Trophoblast cell (in vitro differentiated cells and primary cell): Measurements from ENCODE around the gene NHSL2.
A peak's percentile ranks its signal among the peaks of the same experiment; 100 is the strongest.

ENCODE experiments used
- DNase-seq, 2 donors: peaks; one replicate each; pipeline ENCODE4 v3.0.0-alpha.2; 2016
- H2AFZ ChIP-seq: 2 replicates; pipeline ENCODE4 v1.6.1; 2013; ENCODE audit warnings: low read length, moderate library complexity, mild to moderate bottlenecking; ENCODE audit not compliant: insufficient read depth, poor library complexity
- H2AK5ac ChIP-seq: 2 replicates; pipeline ENCODE4 v1.6.1; 2013; ENCODE audit warnings: mild to moderate bottlenecking, low read length
- H2BK120ac ChIP-seq: 2 replicates; pipeline ENCODE4 v1.6.1; 2013; ENCODE audit warnings: low read length, mild to moderate bottlenecking, moderate library complexity; ENCODE audit not compliant: insufficient read depth, poor library complexity
- H2BK12ac ChIP-seq: 2 replicates; pipeline ENCODE4 v1.6.1; 2013; ENCODE audit warnings: mild to moderate bottlenecking, low read length, moderate library complexity
- H2BK5ac ChIP-seq: 2 replicates; pipeline ENCODE4 v1.6.1; 2013; ENCODE audit warnings: low read length, low read depth, moderate library complexity, mild to moderate bottlenecking; ENCODE audit not compliant: poor library complexity
- H3K14ac ChIP-seq: 2 replicates; pipeline ENCODE4 v1.6.1; 2013; ENCODE audit warnings: mild to moderate bottlenecking, low read length
- H3K18ac ChIP-seq: 2 replicates; pipeline ENCODE4 v1.6.1; 2013; ENCODE audit warnings: mild to moderate bottlenecking, low read length
- H3K23ac ChIP-seq: 2 replicates; pipeline ENCODE4 v1.6.1; 2013; ENCODE audit warnings: low read length
- H3K27ac ChIP-seq: 2 replicates; pipeline ENCODE4 v1.5.1; 2013; ENCODE audit warnings: low read depth, mild to moderate bottlenecking, inconsistent platforms, low read length, moderate library complexity
- H3K27me3 ChIP-seq: 2 replicates; pipeline ENCODE4 v1.6.1; 2013; ENCODE audit warnings: inconsistent platforms, mild to moderate bottlenecking, low read length, moderate library complexity; ENCODE audit not compliant: insufficient read depth
- H3K36me3 ChIP-seq, 2 experiments: 1 replicate in 1 of 2; 2 replicates in 1 of 2; pipeline ENCODE4 v1.6.1; 2013; ENCODE audit warnings: low read length in 2 of 2, mild to moderate bottlenecking in 2 of 2, moderate library complexity in 1 of 2; ENCODE audit not compliant: insufficient read depth in 2 of 2, control insufficient read depth in 1 of 2
- H3K4ac ChIP-seq: 2 replicates; pipeline ENCODE4 v1.6.1; 2013; ENCODE audit warnings: low read depth, mild to moderate bottlenecking, low read length, moderate library complexity
- H3K4me1 ChIP-seq, 2 experiments: 1 replicate in 1 of 2; 2 replicates in 1 of 2; pipeline ENCODE4 v1.6.1; 2013; ENCODE audit warnings: low read length in 2 of 2, mild to moderate bottlenecking in 2 of 2, moderate library complexity in 1 of 2; ENCODE audit not compliant: insufficient read depth in 2 of 2, control insufficient read depth in 1 of 2
- H3K4me2 ChIP-seq: 2 replicates; pipeline ENCODE4 v1.6.1; 2013; ENCODE audit warnings: inconsistent platforms, mild to moderate bottlenecking, low read length, moderate library complexity
- H3K4me3 ChIP-seq: 2 replicates; pipeline ENCODE4 v1.5.1; 2013; ENCODE audit warnings: mild to moderate bottlenecking, low read depth, low read length, inconsistent platforms
- H3K79me1 ChIP-seq: one replicate; pipeline ENCODE4 v1.6.1; 2013; ENCODE audit warnings: low read length
- H3K79me2 ChIP-seq: 2 replicates; pipeline ENCODE4 v1.6.1; 2013; ENCODE audit warnings: low read length, mild to moderate bottlenecking; ENCODE audit not compliant: control insufficient read depth, insufficient read depth, poor library complexity
- H3K9ac ChIP-seq: 2 replicates; pipeline ENCODE4 v1.6.1; 2013; ENCODE audit warnings: mild to moderate bottlenecking, low read length
- H3K9me3 ChIP-seq: 2 replicates; pipeline ENCODE4 v1.6.1; 2013; ENCODE audit warnings: low read depth, mild to moderate bottlenecking, control low read depth, inconsistent platforms, low read length; ENCODE audit not compliant: insufficient read depth
- H4K12ac ChIP-seq: 2 replicates; pipeline ENCODE4 v1.6.1; 2013; ENCODE audit warnings: low read depth, mild to moderate bottlenecking, low read length, moderate library complexity
- H4K8ac ChIP-seq: 2 replicates; pipeline ENCODE4 v1.6.1; 2013; ENCODE audit warnings: low read depth, mild to moderate bottlenecking, low read length, moderate library complexity
- H4K91ac ChIP-seq: one replicate; pipeline ENCODE4 v1.6.1; 2013; ENCODE audit warnings: low read depth, mild to moderate bottlenecking, low read length, moderate library complexity
- WGBS: extraction: QIAGEN DNeasy Blood & Tissue Kit; methylation state at CpG from one replicate; pipeline ENCODE4 v1.1.7; 2013; ENCODE audit warnings: missing lambda C conversion rate; ENCODE audit not compliant: insufficient read length, insufficient coverage; ENCODE audit errors: extremely low coverage; 5-methylcytosine and 5-hydroxymethylcytosine counted together

Gene NHSL2

GRCh38 chrX:72060196-72060920 lies 149.7 kb downstream of the NHSL2 start:
- no peak overlapping the region for H3K27ac ChIP-seq
- H3K14ac ChIP-seq: no peak overlapping the region
- no peak overlapping the region for H3K9ac ChIP-seq
- no peak for DNase-seq
- H2AK5ac ChIP-seq: no peak overlapping the region
- no peak overlapping the region for H4K12ac ChIP-seq
- no peaks in the 10 kb centered on the region for H3K79me1 ChIP-seq
- no peaks in the 10 kb centered on the region for H3K79me2 ChIP-seq
- no peak overlapping the region for H2BK120ac ChIP-seq
- no peak overlapping the region for H3K4ac ChIP-seq
- no peak overlapping the region for H3K23ac ChIP-seq
- no peak overlapping the region for H4K8ac ChIP-seq
- H4K91ac ChIP-seq: no peak overlapping the region
- H3K36me3 ChIP-seq: no peaks in the 10 kb centered on the region
- WGBS: no CpG with 5 or more reads among the region's 8 CpGs
- no peak overlapping the region for H3K4me3 ChIP-seq
- no peak overlapping the region for H2BK5ac ChIP-seq
- H3K9me3 ChIP-seq: no peaks in the 10 kb centered on the region
- H3K4me2 ChIP-seq: no peak overlapping the region
- H3K4me1 ChIP-seq: no peaks in the 10 kb centered on the region
- H3K18ac ChIP-seq: no peak overlapping the region
- no peaks in the 10 kb centered on the region for H3K27me3 ChIP-seq
- H2AFZ ChIP-seq: no peak overlapping the region
- no peak overlapping the region for H2BK12ac ChIP-seq

- Histone ChIP-seq H2BK5ac (no peak overlapping the region), H3K4me2 (no peak overlapping the region), H3K79me2 (no peaks in the 10 kb centered on the region), H3K9me3 (no peaks in the 10 kb centered on the region), H3K9ac (no peak overlapping the region), H3K23ac (no peak overlapping the region), H3K79me1 (no peaks in the 10 kb centered on the region), H3K4me1 (no peaks in the 10 kb centered on the region), H4K91ac (no peak overlapping the region), H2AFZ (no peak overlapping the region), H3K4me3 (no peak overlapping the region), H3K14ac (no peak overlapping the region), H3K27me3 (no peaks in the 10 kb centered on the region), H2AK5ac (no peak overlapping the region), H2BK12ac (no peak overlapping the region), H3K36me3 (no peaks in the 10 kb centered on the region), H4K12ac (no peak overlapping the region), H2BK120ac (no peak overlapping the region), H4K8ac (no peak overlapping the region), H3K27ac (no peak overlapping the region), H3K18ac (no peak overlapping the region), H3K4ac (no peak overlapping the region)
- WGBS: no CpG with 5 or more reads among the region's 5 CpGs
- DNase-seq: no peak
These were observed 150.4 kb downstream of the NHSL2 start for GRCh38 chrX:72060921-72061490.

- WGBS: no CpG with 5 or more reads among the region's 6 CpGs
- Histone ChIP-seq H2AFZ (no peak overlapping the region), H3K4me2 (no peak overlapping the region), H2AK5ac (no peak overlapping the region), H3K23ac (no peak overlapping the region), H3K18ac (no peak overlapping the region), H3K4me1 (no peaks in the 10 kb centered on the region), H3K79me2 (no peaks in the 10 kb centered on the region), H3K4ac (no peak overlapping the region), H3K14ac (no peak overlapping the region), H4K12ac (no peak overlapping the region), H3K9me3 (no peaks in the 10 kb centered on the region), H4K8ac (no peak overlapping the region), H2BK5ac (no peak overlapping the region), H3K79me1 (no peaks in the 10 kb centered on the region), H2BK12ac (no peak overlapping the region), H3K9ac (no peak overlapping the region), H3K4me3 (no peak overlapping the region), H3K36me3 (no peaks in the 10 kb centered on the region), H3K27ac (no peak overlapping the region), H4K91ac (no peak overlapping the region), H2BK120ac (no peak overlapping the region), H3K27me3 (no peaks in the 10 kb centered on the region)
- no peak for DNase-seq
These were observed 152.3 kb downstream of the NHSL2 start for GRCh38 chrX:72062916-72063315.

- H4K91ac ChIP-seq: no peak overlapping the region
These were observed 158.9 kb downstream of the NHSL2 start for GRCh38 chrX:72069350-72070160.

More at GRCh38 chrX:72069350-72070160, 158.9 kb downstream of the NHSL2 start:
- H3K14ac ChIP-seq: no peak overlapping the region
- no peak overlapping the region for H4K8ac ChIP-seq
- peaks cover 4% of the 10 kb centered on the region for H3K79me1 ChIP-seq
- H3K23ac ChIP-seq: no peak overlapping the region
- H4K12ac ChIP-seq: no peak overlapping the region
- no peak overlapping the region for H2BK12ac ChIP-seq
- no peaks in the 10 kb centered on the region for H3K36me3 ChIP-seq
- H3K4me2 ChIP-seq: no peak overlapping the region
- H2BK120ac ChIP-seq: peak overlapping the region; percentile 19
- H2AK5ac ChIP-seq: no peak overlapping the region
- no peak overlapping the region for H3K18ac ChIP-seq
- peaks cover 12% of the 10 kb centered on the region in 2 experiments for H3K4me1 ChIP-seq
- DNase-seq: no peak
- H3K79me2 ChIP-seq: no peaks in the 10 kb centered on the region
- no peaks in the 10 kb centered on the region for H3K27me3 ChIP-seq
- no peak overlapping the region for H3K4me3 ChIP-seq
- no peak overlapping the region for H2BK5ac ChIP-seq
- no peak overlapping the region for H2AFZ ChIP-seq
- WGBS: no CpG with 5 or more reads among the region's 16 CpGs
- H3K4ac ChIP-seq: no peak overlapping the region
- H3K9me3 ChIP-seq: no peaks in the 10 kb centered on the region
- H3K27ac ChIP-seq: no peak overlapping the region
- no peak overlapping the region for H3K9ac ChIP-seq
